HepG2 (cell line): ENCODE data around the gene NDUFS2. TPM values are rescaled to one million over a fixed set of nuclear protein-coding genes. Genes with fewer than 3 reads are reported as not detected.
A peak's percentile ranks its signal among the peaks of the same experiment; 100 is the strongest.

Experiments
- ATAD3A ChIP-seq: sonication (generic); formaldehyde crosslinking; IDR thresholded peaks from 2 replicates; pipeline ENCODE4 v1.4.0; 2020; ENCODE audit warnings: missing genetic modification reagents
- CBX1 ChIP-seq: IDR thresholded peaks from one replicate; pipeline ENCODE4 v1.6.1; 2016; ENCODE audit warnings: antibody characterized with exemption, low read depth
- FOXP4 ChIP-seq: sonication (generic); formaldehyde crosslinking; IDR thresholded peaks from 2 replicates; pipeline ENCODE4 v1.4.0; 2020; ENCODE audit warnings: missing genetic modification reagents
- MEF2D ChIP-seq: sonication (generic); formaldehyde crosslinking; IDR thresholded peaks from 2 replicates; pipeline ENCODE4 v1.5.1; 2020; ENCODE audit warnings: mild to moderate bottlenecking, missing genetic modification reagents
- NCOA1 ChIP-seq: sonication (generic); formaldehyde crosslinking; IDR thresholded peaks from 2 replicates; pipeline ENCODE4 v1.9.0; 2021; ENCODE audit warnings: missing genetic modification reagents
- PBX3 ChIP-seq: sonication (generic); formaldehyde crosslinking; IDR thresholded peaks from 2 replicates; pipeline ENCODE4 v1.8.1; 2023; ENCODE audit warnings: missing genetic modification reagents, inconsistent platforms, borderline replicate concordance
- PHF8 ChIP-seq: sonication (generic); formaldehyde crosslinking; IDR thresholded peaks from 2 replicates; pipeline ENCODE4 v1.5.0; 2020; ENCODE audit warnings: missing genetic modification reagents
- REL ChIP-seq: sonication (generic); formaldehyde crosslinking; conservative IDR thresholded peaks from 2 replicates; pipeline ENCODE4 v1.8.0; 2022; ENCODE audit warnings: mild to moderate bottlenecking, missing genetic modification reagents, moderate library complexity
- REXO4 ChIP-seq: sonication (generic); formaldehyde crosslinking; IDR thresholded peaks from 2 replicates; pipeline ENCODE4 v1.8.0; 2022; ENCODE audit warnings: missing genetic modification reagents, mild to moderate bottlenecking, borderline replicate concordance
- TBX3 ChIP-seq: fragments of 450-650 bp; IDR thresholded peaks from 2 replicates; pipeline ENCODE4 v1.6.1; 2017; ENCODE audit warnings: antibody characterized with exemption, mild to moderate bottlenecking, inconsistent platforms, borderline replicate concordance
- TMF1 ChIP-seq: sonication (generic); formaldehyde crosslinking; IDR thresholded peaks from 2 replicates; pipeline ENCODE4 v1.8.1; 2022; ENCODE audit warnings: low read depth, missing genetic modification reagents
- ZBTB2 ChIP-seq: sonication (generic); formaldehyde crosslinking; IDR thresholded peaks from 2 replicates; pipeline ENCODE4 v1.8.0; 2022; ENCODE audit warnings: low read depth, missing genetic modification reagents
- ZBTB43 ChIP-seq: sonication (generic); formaldehyde crosslinking; conservative IDR thresholded peaks from 2 replicates; pipeline ENCODE4 v1.4.0; 2020; ENCODE audit warnings: missing genetic modification reagents
- ZNF350 ChIP-seq: sonication (generic); formaldehyde crosslinking; IDR thresholded peaks from 2 replicates; pipeline ENCODE4 v1.4.0; 2020; ENCODE audit warnings: mild to moderate bottlenecking, low read depth, missing genetic modification reagents, borderline replicate concordance
- ZNF775 ChIP-seq: sonication (generic); formaldehyde crosslinking; IDR thresholded peaks from 2 replicates; pipeline ENCODE4 v1.4.0; 2020; ENCODE audit warnings: missing genetic modification reagents, mild to moderate bottlenecking, moderate library complexity, borderline replicate concordance
- polyA plus RNA-seq, 8 experiments: library from polyadenylated mRNA; depleted of rRNA in 3 of 8; stranded (reverse) in 7 of 8; unstranded in 1 of 8; fragments of >200 nt; fragmentation: Illumina TruSeq in 4 of 8; extraction: Trizol in 4 of 8; gene quantifications; 2 replicates each; pipeline versions ENCODE4 v1.2.1 to v1.2.3, GENCODE V29; 2011 to 2016; ENCODE audit warnings: low read depth in 4 of 8, missing spikeins in 1 of 8, mixed read lengths in 1 of 8; ENCODE audit not compliant: insufficient read depth in 1 of 8
- total RNA-seq, 5 experiments: library from RNA; depleted of rRNA; stranded (reverse); fragments of >200 nt; fragmentation: Illumina TruSeq; extraction: Trizol; gene quantifications; 2 replicates each; pipeline ENCODE4 v1.2.3, GENCODE V29; 2016; ENCODE audit warnings: low read depth in 1 of 5
- TF ChIP-seq, protein P1 (sequence below): sonication (generic); formaldehyde crosslinking; IDR thresholded peaks from 2 replicates; pipeline ENCODE4 v1.5.0; 2020; ENCODE audit warnings: missing genetic modification reagents, mild to moderate bottlenecking, borderline replicate concordance
- TF ChIP-seq, protein P2 (sequence below): sonication (generic); formaldehyde crosslinking; IDR thresholded peaks from 2 replicates; pipeline ENCODE4 v1.4.0; 2020; ENCODE audit warnings: missing genetic modification reagents, low read depth, mild to moderate bottlenecking, borderline replicate concordance

The NDUFS2 gene
- total and polyA plus RNA-seq, 2 of the 13 experiments (the other 11 are each of a cell fraction or from before 2014, with no cell fraction given), result 89.9 to 118 TPM

- no peak for TF ChIP-seq FOXP4 (CRISPR knock-in tag)
- no peak for TF ChIP-seq CBX1
- 0 out of 2 replicates have a peak, but pooled peaks have one; percentile 35 for TF ChIP-seq TBX3
- no peak for TF ChIP-seq PBX3
- no peak for TF ChIP-seq ZBTB2 (CRISPR knock-in tag)
- 0 out of 2 replicates have a peak, but pooled peaks have one; percentile 50 for TF ChIP-seq MEF2D (CRISPR knock-in tag)
- TF ChIP-seq ZBTB43 (CRISPR knock-in tag), result 0 out of 2 replicates have a peak, but pooled peaks have one; percentile 45
- TF ChIP-seq REXO4, result no peak
- peak; percentile 79; the same call in 1 of the 2 replicates for TF ChIP-seq ZNF350 (CRISPR knock-in tag)
- no peak for TF ChIP-seq ZNF775
- TF ChIP-seq, protein P1, sequence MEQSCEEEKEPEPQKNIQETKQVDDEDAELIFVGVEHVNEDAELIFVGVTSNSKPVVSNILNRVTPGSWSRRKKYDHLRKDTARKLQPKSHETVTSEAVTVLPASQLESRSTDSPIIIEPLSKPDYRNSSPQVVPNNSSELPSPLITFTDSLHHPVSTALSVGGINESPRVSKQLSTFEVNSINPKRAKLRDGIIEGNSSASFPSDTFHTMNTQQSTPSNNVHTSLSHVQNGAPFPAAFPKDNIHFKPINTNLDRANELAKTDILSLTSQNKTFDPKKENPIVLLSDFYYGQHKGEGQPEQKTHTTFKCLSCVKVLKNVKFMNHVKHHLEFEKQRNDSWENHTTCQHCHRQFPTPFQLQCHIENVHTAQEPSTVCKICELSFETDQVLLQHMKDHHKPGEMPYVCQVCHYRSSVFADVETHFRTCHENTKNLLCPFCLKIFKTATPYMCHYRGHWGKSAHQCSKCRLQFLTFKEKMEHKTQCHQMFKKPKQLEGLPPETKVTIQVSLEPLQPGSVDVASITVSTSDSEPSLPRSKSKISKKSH (CRISPR knock-in tag), result no peak
- TF ChIP-seq ATAD3A (CRISPR knock-in tag), result no peak
- no peak for TF ChIP-seq REL (CRISPR knock-in tag)
- TF ChIP-seq, protein P2, sequence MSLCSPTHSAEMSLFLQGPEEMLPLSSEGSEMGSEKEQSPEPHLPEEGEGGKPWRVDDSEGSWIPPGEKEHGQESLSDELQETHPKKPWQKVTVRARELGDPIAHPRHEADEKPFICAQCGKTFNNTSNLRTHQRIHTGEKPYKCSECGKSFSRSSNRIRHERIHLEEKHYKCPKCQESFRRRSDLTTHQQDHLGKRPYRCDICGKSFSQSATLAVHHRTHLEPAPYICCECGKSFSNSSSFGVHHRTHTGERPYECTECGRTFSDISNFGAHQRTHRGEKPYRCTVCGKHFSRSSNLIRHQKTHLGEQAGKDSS (CRISPR knock-in tag), result peak; percentile 94
- peak; percentile 93 for TF ChIP-seq PHF8 (CRISPR knock-in tag)
- TF ChIP-seq NCOA1, result no peak; the same call in 1 of the 2 replicates
- TF ChIP-seq TMF1 (CRISPR knock-in tag), result no peak
Measured at GRCh38 chr1:161177112-161177935, 24.8 kb upstream of the NDUFS2 start, which contains the start of gene B4GALT3 (continued).
